ENCODE results near the gene NDUFB8.

DNA sequence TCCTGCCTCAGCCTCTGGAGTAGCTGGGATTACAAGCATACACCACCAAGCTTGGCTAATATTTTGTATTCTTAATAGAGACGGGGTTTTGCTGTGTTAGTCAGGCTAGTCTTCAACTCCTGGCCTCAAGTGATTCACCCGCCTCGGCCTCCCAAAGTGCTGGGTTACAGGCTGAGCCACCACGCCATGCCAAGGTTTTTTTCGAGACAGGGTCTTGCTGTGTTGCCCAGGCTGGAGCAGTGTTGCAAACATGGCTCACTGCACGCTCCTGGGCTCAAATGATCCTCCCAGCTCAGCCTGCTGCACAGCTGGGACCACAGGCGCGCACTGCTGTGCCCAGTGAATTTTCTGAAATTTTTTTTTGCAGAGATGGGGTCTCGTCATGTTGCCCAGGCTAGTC, 6.7 kb downstream of the NDUFB8 start:
- TF ChIP-seq POLR2AphosphoS5 (IDR thresholded peaks at IDR 0.05; ENCODE audit: low read depth, low read length) (no peak), SIN3A (IDR thresholded peaks at IDR 0.05; ENCODE audit: borderline replicate concordance, insufficient read depth, low read length) (no peak), TAF1 (IDR thresholded peaks at IDR 0.05; ENCODE audit: borderline replicate concordance, insufficient read depth, low read length) (no peak), FOXP2 (optimal IDR thresholded peaks at IDR 0.05; ENCODE audit: borderline replicate concordance, extremely low read depth, extremely low read length, insufficient read depth) (no peak)
- TF ChIP-seq, protein P1, sequence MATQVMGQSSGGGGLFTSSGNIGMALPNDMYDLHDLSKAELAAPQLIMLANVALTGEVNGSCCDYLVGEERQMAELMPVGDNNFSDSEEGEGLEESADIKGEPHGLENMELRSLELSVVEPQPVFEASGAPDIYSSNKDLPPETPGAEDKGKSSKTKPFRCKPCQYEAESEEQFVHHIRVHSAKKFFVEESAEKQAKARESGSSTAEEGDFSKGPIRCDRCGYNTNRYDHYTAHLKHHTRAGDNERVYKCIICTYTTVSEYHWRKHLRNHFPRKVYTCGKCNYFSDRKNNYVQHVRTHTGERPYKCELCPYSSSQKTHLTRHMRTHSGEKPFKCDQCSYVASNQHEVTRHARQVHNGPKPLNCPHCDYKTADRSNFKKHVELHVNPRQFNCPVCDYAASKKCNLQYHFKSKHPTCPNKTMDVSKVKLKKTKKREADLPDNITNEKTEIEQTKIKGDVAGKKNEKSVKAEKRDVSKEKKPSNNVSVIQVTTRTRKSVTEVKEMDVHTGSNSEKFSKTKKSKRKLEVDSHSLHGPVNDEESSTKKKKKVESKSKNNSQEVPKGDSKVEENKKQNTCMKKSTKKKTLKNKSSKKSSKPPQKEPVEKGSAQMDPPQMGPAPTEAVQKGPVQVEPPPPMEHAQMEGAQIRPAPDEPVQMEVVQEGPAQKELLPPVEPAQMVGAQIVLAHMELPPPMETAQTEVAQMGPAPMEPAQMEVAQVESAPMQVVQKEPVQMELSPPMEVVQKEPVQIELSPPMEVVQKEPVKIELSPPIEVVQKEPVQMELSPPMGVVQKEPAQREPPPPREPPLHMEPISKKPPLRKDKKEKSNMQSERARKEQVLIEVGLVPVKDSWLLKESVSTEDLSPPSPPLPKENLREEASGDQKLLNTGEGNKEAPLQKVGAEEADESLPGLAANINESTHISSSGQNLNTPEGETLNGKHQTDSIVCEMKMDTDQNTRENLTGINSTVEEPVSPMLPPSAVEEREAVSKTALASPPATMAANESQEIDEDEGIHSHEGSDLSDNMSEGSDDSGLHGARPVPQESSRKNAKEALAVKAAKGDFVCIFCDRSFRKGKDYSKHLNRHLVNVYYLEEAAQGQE (IDR thresholded peaks at IDR 0.05; ENCODE audit: insufficient read depth in 1 of 2, low read depth in 2 of 2, low read length in 2 of 2), result no peak

Measured in PFSK-1 (cell line).